Glomerular endothelial cell (primary cell): Measurements from ENCODE around the gene TMEM141. TPM values are rescaled to one million over a fixed set of nuclear protein-coding genes. Genes with fewer than 3 reads are reported as not detected.

Experiments used
- DNase-seq: peaks from one replicate; pipeline ENCODE4 v3.0.0-alpha.2; 2011; ENCODE audit warnings: low read depth, low spot score; ENCODE audit errors: extremely low read depth
- total RNA-seq: library from RNA; depleted of rRNA; stranded (reverse); fragments of >200 nt; gene quantifications from 2 replicates; pipeline ENCODE4 v1.2.3, GENCODE V29; 2015

TMEM141 gene
- total RNA-seq, 1 donor from 2014 or later, result 69.7 TPM

DNA sequence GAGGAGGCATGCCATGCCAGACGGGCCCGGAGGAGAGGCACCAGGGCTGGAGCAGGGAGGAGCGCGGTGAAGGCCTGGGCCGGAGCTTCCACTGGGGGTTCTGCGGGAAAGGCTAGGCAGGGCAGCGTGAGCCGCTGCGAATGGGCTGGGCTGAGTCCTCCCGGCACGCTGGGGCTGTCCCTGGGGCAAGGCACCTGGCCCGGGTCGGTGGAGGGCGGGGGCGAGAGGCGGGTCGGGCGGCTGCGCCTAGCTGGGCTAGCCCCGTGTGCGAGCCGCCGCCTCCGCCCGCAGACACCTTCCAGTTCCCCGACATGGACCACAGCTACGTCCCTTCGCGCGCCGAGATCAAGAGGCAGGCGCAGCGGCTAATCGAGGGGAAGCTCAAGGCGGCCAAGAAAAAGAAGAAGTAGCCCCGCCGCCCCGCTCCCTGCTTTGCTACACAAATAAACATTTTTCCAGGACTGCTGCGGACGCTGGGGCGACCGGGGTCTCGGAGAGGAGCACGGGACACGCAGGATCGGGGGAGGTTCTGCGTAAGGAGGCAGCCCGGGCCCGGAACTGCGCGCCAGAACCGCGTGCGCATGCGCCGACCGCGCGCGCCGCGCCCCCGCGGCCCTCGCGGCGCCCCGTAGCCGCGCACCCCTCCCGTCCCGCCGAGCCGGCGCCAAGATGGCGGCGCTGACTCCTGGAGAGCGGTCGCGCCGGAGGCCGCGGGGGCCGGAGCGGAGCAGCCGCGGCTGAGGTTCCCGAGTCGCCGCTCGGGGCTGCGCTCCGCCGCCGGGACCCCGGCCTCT is 16.3 kb downstream of the TMEM141 start, which contains the start of gene RABL6:
Gene RABL6, plus strand, starts transcription at position 668 of the 794 bp plus-strand sequence. CDS start 249 bp downstream, outside the sequence.
- no peak for DNase-seq

DNA sequence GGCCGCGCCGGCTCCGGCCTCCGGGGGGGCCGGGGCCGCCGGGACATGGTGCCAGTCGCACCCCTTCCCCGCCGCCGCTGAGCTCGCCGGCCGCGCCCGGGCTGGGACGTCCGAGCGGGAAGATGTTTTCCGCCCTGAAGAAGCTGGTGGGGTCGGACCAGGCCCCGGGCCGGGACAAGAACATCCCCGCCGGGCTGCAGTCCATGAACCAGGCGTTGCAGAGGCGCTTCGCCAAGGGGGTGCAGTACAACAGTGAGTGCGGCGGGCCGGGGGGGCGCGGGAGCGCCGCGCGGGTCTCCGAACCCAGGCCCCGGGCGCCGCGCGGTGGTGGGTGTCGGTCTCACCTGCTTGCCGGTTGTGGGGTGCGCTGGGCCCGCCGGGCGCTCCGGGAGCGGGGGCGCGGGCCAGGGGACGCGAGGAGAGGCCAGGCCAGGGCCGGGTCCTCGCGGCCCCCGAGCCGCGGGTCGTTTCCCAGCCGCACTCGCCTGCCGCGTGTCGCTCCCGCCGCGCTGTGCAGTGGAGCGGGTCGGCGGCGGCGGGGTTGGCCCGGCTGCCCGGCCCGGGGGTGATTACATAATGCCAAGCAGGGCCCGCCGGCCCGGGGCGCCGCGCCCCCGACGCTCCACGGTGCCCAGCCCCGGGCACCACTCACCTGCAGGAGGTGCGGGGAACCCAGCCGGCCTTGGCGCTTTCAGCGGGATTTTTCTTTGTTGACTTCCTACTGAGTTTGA is 17.1 kb downstream of the TMEM141 start:
- DNase-seq, result no peak

- no peak for DNase-seq
Observed at GRCh38 chr9:136808806-136809158, 17.6 kb downstream of the TMEM141 start.

DNA sequence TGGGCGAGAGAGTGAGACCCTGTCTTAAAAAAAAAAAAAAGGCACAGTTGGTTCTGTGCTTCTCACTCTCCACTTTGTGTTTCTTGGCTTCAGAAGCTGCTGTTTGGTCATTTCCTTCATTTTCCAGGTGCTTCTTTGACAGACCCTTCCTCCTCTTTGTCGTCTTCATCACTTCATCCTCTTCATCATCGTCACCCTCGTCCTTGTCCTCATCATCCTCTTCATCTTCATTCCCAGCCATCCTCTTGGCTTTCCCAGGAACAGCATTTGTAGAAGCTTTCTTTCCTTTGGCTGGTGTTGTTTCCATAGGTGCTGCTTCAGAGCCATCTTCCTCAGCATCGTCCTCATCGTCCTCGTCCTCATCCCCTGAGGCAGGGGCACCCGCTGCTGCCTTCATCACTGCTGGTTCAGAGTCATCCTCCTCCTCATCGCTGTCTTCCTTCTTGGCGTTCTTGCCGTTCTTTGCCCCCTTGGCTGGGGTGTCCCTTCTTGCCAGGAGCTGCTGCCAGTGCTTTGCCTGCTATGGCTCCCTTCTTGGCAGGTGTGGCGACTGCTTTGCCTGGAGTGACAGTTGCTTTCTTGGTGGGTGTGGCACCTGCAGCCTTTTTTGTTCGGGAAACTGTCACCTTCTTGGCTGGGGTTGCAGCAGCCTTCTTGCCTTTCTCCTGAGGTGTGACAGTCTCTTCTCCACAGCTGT is 23.7 kb downstream of the TMEM141 start:
- DNase-seq, result no peak

DNA sequence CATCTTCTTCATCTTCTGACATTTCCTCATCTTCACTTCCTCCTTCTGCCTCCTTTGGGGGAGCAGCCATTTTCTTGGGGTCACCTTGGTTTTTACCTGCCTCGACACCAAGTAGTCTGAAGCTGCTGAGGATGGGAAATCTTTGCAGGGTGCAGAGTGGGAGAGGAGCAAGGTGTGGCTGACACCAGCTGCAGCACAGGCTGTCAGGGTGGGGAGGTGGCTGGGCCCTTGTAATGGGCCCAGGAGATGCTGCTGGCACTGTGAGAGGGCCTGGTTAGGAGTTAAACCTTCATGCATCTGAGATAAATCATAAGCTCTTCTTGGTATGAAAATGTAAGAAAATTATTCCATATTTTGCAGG is 24.3 kb downstream of the TMEM141 start:
- DNase-seq, result no peak

DNA sequence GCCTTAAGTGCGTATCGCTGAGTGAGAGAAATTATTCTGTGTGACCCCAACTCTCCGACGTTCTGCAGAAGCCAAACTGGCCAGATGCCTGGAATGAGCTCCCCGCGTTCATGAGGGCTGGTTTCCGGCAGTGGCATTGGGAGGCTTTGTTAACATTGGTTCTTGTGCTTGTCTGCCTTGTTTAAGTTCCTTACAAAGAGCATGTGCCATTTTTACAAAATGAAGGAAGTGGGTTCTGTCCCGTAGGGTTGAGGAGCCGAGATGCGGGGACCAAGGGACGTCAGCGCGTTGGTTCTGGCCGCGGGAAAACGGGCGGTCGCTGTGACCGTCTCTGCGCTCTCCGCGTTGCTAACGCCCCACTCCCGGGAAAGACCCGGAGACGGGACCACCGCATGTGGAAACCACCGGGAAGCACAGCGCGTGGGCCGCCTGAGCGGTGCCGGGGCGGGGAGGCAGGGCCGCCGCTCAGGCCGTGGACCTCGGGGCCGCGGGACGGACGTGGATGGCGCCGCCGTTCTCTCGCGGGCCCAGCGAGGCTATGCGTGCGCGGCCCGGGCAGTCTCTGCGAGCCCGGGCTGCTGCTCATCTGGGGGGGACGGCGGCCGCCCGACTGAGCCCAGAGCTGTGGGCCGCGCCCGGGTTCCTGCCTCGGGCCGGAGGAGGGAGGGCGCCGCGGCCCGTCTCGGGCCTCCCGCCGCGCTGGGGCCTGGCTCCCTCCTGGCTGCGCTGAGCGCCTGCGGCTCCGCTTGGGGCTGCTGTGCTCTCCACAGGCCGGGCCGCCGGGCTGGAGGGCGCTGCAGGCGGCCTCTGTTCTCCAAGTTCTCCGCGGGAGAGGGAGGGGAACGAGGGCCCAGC is 30.1 kb downstream of the TMEM141 start:
- no peak for DNase-seq

DNA sequence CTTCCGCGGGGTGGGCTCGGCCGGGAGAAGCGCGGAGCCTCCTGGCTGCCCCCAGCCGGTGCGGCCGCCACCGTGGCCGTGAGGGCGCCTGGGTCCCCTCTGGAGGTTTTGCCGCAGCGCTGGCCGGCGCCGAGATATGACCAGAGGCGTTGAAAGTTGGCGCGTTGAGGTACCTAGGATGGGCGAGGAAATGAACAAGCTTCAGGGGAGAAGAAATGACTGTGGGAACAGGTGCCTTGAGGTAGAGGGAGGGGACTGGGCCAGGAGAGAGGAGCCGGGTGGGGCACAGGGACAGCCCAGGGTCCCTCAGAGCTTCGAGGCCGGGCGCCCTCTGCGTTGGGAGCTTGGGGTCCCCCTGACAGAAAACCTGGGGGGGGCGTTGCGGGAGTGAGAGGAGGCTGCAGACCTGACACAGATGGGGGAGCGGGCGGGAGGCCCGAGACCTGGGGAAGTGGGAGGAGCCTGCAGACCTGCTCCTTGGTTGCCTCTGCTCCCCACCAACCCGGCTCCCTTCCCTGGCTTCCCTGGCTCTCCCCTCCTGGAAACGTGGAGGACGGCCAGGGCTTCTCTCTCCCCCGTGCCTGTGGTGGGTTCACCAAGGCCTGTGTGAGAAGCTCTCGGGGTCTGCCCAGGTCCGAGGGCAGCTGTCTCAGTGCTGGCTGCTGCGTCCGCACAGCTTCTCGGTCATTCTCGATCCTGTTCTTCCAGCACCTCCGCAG is 30.8 kb downstream of the TMEM141 start:
- DNase-seq, result no peak

DNA sequence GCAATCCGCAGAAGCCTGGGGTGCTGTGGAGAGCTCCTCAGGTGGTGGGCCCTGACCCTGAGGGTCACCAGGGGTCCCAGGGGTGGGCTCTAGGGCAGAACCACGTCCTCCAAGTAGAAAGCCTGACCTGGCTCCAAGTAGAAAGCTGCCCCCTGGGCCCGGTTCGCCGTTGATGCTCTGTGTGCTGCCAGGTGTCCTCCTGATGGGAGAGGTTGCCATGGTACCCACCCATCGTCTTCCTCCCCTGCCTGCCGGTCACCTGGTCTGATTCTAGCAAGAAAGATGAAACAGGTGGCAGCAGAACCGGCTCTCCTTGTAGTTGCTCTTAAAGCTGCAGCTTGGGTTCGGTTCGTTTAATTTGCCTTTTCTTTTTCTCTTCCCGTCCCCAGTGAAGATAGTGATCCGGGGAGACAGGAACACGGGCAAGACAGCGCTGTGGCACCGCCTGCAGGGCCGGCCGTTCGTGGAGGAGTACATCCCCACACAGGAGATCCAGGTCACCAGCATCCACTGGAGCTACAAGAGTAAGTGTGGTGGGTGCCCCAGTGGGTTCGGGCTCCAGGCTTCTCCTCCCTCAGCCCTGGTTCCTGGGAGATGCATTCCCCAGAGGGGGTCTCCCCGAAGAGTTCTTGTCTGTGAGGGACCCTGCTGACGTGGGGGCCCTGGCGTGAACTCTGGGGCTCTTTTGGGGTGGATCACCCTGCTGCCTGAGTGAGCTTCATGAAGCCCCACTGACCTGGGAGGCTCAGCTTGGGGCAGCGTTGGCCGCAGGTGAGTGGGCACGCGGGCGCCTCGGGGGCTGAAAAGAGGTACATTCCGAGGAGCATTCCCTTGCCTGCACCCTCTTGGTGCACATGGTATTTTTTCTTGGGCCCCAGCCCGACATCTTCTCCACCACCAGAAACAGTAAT is 32.2 kb downstream of the TMEM141 start:
- no peak for DNase-seq

DNA sequence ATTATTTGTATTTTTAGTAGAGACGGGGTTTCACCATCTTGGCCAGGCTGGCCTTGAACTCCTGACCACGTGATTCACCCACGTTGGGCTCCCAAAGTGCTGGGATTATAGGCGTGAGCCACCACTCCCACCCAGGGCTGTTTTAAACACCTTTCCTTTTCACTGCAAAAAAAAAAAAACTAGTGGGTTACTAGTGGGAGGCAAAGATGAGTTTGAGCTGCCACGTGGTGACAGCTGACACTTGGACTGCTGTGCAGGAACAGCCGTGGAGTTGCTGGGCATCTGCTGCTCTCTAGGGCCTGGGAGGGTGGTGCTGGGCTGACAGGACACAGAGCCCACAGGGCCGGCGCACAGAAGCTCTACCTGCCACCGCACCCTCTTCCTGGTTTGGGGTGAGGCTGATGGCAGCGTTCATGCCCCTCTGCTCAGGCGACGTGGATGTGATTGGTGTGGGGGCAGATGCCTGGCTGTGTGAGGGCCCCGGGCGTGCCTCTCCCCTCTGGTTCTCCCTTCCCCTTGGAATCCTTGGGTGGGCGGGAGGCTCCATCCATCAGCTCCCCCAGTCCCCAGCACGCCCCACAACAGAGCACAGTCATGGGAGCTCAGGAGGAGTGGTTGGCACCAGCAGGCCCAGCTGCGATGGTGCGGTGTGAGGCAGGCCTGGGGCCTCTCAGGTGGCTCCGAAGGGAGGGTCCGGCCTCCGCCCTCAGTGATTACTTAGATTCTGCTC is 33.5 kb downstream of the TMEM141 start:
- no peak for DNase-seq

DNA sequence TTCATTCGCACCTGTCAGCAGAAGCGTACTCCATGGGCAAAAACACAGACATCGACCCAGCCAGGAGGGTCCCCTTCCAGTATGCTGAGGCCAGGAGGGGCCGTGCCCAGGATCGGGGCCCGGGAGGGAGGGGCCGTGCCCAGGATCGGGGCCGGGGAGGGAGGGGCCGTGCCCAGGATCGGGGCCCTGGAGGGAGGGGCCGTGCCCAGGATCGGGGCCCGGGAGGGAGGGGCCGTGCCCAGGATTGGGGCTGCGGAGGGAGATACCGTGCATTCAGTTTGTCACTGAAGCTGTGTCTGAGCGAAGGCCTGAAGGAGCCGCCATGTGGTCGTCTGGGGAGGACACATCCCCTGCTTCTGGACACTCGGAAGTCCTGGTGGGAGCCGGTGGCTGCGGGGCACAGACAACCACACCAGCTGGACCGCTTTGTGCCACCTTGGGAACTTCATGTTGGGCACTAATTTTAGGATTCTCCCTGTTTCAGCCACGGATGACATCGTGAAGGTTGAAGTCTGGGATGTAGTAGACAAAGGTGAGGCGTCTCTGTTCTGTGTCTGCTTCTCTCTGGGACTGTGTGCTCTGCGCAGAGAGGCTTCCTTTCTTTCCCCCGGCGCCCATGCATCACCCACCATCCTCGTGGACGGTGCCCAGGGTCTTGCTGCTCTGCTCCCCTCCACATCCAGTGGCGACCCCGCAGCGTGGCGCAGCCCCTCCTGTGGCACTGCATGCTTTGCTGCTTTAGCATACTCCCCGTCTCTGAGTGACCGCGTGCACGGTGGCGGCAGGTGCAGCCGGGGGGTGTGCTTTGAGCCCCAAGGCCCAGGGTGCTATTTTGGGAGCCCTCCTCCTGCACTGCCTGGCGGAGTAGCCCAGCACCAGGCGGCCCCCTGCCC is 34.4 kb downstream of the TMEM141 start:
- no peak for DNase-seq

GRCh38 chr9:136826188-136826541 is 35.0 kb downstream of the TMEM141 start:
- no peak for DNase-seq

DNA sequence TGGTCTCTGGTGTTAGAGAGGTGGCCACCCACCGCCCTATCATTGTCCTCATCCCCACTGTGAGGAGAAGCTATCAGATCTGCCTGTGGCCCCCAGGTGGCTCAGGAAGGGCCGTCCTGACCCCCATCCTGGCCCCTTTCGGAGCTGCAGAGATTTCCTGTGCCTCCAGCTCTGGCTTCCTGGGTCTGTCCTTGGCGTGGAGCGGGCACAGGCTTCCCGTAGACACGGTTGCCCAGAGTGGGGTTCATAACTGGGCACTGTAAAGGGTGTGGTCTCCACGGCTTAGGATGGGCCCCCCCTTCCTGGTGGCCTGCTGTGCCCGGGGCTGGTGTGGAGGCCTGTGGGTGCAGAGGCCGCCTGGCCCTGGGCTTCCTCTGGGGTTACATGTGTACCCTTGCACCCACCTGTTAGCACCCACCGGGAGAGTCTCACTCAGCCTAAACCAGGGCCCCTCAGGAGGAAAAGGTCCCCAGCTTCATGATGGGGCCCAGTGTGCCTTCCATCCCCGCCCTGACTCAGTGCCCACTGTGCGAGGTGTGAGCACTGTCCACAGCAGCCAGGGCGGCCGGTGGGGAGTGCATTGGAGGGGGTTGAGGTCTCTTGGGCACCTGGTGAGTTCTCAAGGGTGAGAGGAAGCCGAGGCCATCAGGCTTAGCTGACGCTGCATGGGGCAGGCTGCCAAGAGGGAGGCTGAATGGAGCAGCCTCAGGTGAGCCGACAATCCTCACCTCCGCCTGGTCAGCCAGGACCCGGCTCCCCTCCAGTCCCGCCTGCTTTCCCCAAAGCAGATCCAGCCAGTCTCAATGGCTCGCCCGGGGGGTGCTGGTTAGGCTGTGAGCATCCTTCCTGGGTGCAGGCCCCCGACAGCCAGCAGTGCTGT is 35.8 kb downstream of the TMEM141 start:
- no peak for DNase-seq

DNA sequence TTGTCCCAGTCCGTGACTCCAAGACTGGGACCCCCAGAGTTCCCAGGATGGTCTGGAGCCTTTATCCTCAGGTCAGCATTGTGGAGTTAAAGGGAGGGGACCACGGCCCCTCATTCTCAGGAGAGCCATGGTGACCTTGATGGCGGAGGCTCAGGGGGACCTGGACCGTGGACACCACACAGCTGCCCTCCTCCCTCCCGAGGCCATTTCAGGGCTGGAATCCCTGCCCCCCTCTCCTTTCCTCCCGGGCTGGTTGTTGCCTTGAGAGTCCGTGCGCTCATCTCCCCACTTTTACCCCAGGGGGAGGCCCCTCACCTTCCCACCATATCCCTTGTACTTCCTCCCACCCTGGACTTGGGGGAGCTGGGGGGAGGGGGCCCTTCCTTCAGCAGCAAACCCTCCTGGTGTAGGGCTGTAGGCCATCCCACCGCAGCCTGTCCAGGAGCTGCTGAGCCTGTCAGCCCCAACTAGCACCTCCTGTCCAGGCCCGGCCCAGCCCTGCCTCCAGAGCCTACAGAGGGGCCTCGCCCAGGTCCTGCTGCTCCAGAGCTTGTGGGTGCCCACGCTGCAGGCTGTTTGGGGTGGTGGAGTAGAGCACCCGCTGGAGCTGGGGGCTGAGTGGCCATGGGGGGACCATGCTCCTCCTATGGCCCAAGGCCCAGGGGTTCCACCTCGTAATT is 36.8 kb downstream of the TMEM141 start:
- DNase-seq, result no peak

GRCh38 chr9:136828474-136829140 is 37.5 kb downstream of the TMEM141 start:
- no peak for DNase-seq

DNA sequence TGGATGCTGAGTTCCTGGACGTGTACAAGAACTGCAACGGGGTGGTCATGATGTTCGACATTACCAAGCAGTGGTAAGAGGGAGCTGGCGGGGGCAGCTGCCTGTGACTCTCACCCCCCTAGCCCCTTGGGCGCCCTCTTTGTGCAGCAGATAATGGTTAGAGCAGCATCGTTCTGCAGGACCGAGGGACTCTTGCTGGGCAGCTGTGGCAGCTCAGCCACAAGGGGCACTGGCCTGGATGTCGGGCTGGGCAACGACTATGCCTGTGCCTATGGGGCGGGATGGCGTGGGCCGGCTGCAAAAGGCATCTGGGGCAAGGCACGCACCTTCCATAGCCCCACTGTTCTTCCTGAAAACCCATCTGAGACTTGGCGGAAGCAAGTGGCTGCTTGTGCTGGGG is 38.3 kb downstream of the TMEM141 start:
- no peak for DNase-seq
